SU-DHL-6 (cell line): ENCODE data around the gene PHOX2B.

Source experiments
- H2AFZ ChIP-seq: fragments of 200-600 bp; sonication (generic); 2 replicates; pipeline ENCODE4 v1.6.1; 2014; ENCODE audit warnings: low read depth, mild to moderate bottlenecking, moderate library complexity, mixed read lengths, antibody characterized with exemption, low read length; ENCODE audit not compliant: severe bottlenecking
- H3F3A ChIP-seq: fragments of 200-600 bp; shearing (Covaris generic); 2 replicates; pipeline ENCODE4 v1.6.0; 2016; ENCODE audit warnings: antibody characterized with exemption, mild to moderate bottlenecking; ENCODE audit not compliant: insufficient read depth
- H3K27ac ChIP-seq: fragments of 200-600 bp; sonication (generic); 2 replicates; pipeline ENCODE4 v1.5.1; 2016; ENCODE audit warnings: low read depth, mild to moderate bottlenecking, low read length, moderate library complexity, mixed read lengths
- H3K27me3 ChIP-seq: fragments of 200-600 bp; sonication (generic), shearing (Covaris generic); 2 replicates; pipeline ENCODE4 v1.6.0; 2014; ENCODE audit warnings: mild to moderate bottlenecking, low read length
- H3K36me3 ChIP-seq: fragments of 200-600 bp; sonication (generic); 2 replicates; pipeline ENCODE4 v1.6.1; 2014; ENCODE audit warnings: mild to moderate bottlenecking, low read length, mixed read lengths
- H3K4me2 ChIP-seq: fragments of 300-600, 200-600 bp; shearing (Covaris generic), sonication (generic); 2 replicates; pipeline ENCODE4 v1.6.0; 2014; ENCODE audit warnings: low read length, low read depth, mild to moderate bottlenecking; ENCODE audit not compliant: poor library complexity, severe bottlenecking
- H3K4me3 ChIP-seq: fragments of 200-600 bp; sonication (generic); 2 replicates; pipeline ENCODE4 v1.5.1; 2014; ENCODE audit warnings: antibody characterized with exemption, low read length, mild to moderate bottlenecking, mixed read lengths; ENCODE audit not compliant: insufficient read depth, poor library complexity, severe bottlenecking
- H3K79me2 ChIP-seq: fragments of 200-600 bp; sonication (generic); 2 replicates; pipeline ENCODE4 v1.6.1; 2014; ENCODE audit warnings: mild to moderate bottlenecking, low read length, moderate library complexity; ENCODE audit not compliant: insufficient read depth
- H3K9ac ChIP-seq: fragments of 200-600 bp; sonication (generic); 2 replicates; pipeline ENCODE4 v1.7.0; 2014; ENCODE audit warnings: mild to moderate bottlenecking, low read length
- H3K9me2 ChIP-seq: fragments of 200-600 bp; sonication (generic); replicated peaks from 2 replicates; pipeline ENCODE4 v1.6.1; 2014; ENCODE audit warnings: low read length; ENCODE audit not compliant: insufficient read depth
- H3K9me3 ChIP-seq: fragments of 200-600 bp; sonication (generic); 2 replicates; pipeline ENCODE4 v1.6.1; 2014; ENCODE audit warnings: low read length, mixed read lengths; ENCODE audit not compliant: insufficient read depth
- H4K20me1 ChIP-seq: fragments of 200-600 bp; sonication (generic); 2 replicates; pipeline ENCODE4 v1.6.1; 2014; ENCODE audit warnings: low read depth, mild to moderate bottlenecking, antibody characterized with exemption, low read length, moderate library complexity, mixed read lengths
- CTCF ChIP-seq: fragments of 200-600 bp; sonication (generic); IDR thresholded peaks from one replicate; pipeline ENCODE4 v1.5.1; 2017; ENCODE audit warnings: antibody characterized with exemption, mild to moderate bottlenecking, low read length, moderate library complexity; ENCODE audit not compliant: insufficient read depth, poor library complexity, severe bottlenecking
- EZH2phosphoT487 ChIP-seq: fragments of 200-600 bp; sonication (generic), shearing (Covaris generic); conservative IDR thresholded peaks from 2 replicates; pipeline ENCODE4 v1.6.1; 2018; ENCODE audit warnings: mild to moderate bottlenecking, antibody characterized with exemption, low read length, moderate library complexity, mixed read lengths

Gene PHOX2B

DNA sequence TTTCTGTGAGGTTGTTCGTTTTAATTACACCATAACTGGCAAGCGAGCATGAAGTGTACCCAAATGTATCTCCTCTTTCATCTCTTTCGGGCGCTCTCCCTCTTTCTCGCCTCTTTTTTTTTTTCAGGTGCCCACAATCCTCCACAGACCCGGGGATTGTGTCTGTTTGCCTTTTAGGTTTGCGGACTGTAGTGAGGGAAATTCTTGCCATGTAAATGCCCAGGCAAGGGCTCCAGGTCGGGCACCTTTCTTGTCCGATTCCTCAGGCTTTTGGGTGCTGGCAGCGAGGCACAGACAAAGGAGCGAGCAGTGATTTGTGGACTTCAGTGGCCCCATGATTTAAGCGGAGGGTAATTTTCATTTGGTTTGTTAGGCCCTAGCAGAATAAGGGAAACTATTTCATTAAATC is 1.1 kb upstream of the PHOX2B start:
- H3K36me3 ChIP-seq, result no peaks in the 10 kb centered on the region
- no peaks in the 10 kb centered on the region for H3K27me3 ChIP-seq
- no peaks in the 10 kb centered on the region for H3K79me2 ChIP-seq
- H3K4me2 ChIP-seq, result no peak overlapping the region
- no peak overlapping the region for H2AFZ ChIP-seq
- H4K20me1 ChIP-seq, result no peaks in the 10 kb centered on the region
- TF ChIP-seq EZH2phosphoT487 (no peak), CTCF (no peak)
- no peak overlapping the region for H3K9ac ChIP-seq
- H3F3A ChIP-seq, result no peaks in the 10 kb centered on the region
- H3K27ac ChIP-seq, result no peak overlapping the region
- no peaks in the 10 kb centered on the region for H3K9me3 ChIP-seq
- H3K9me2 ChIP-seq, result no peaks in the 10 kb centered on the region
- H3K4me3 ChIP-seq, result no peak overlapping the region

DNA sequence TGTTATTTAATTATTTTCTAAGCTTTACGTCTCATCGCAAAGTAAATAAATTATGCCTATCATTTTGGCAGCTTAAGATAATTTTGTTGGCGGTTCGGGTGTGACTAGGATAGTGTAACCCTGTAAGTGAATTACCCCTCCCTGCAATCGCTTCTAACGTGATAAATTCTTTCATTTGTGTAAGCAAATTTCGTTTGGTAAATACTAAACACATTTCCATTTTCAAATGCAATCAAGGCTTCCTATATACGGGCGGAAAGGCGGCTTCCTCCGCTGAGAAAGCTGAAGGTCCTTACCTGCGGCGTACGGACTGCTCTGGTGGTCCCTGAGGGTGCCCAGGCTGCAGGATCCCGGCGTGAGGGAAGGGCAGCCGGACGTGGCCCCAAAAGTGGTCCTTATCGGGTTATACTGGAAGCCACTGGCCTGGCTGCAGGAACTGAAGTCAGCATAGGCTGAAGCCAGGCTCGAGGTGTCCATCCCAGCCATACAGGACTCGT is 403 bp downstream of the PHOX2B start:
- H4K20me1 ChIP-seq, result no peaks in the 10 kb centered on the region
- TF ChIP-seq CTCF (no peak), EZH2phosphoT487 (no peak)
- H3K9me2 ChIP-seq, result no peaks in the 10 kb centered on the region
- H3K27me3 ChIP-seq, result no peaks in the 10 kb centered on the region
- H3K27ac ChIP-seq, result no peak overlapping the region
- H3K36me3 ChIP-seq, result no peaks in the 10 kb centered on the region
- no peaks in the 10 kb centered on the region for H3K79me2 ChIP-seq
- H3K9ac ChIP-seq, result no peak overlapping the region
- no peak overlapping the region for H3K4me2 ChIP-seq
- H2AFZ ChIP-seq, result no peak overlapping the region
- H3K4me3 ChIP-seq, result no peak overlapping the region
- H3F3A ChIP-seq, result no peaks in the 10 kb centered on the region
- no peaks in the 10 kb centered on the region for H3K9me3 ChIP-seq

DNA sequence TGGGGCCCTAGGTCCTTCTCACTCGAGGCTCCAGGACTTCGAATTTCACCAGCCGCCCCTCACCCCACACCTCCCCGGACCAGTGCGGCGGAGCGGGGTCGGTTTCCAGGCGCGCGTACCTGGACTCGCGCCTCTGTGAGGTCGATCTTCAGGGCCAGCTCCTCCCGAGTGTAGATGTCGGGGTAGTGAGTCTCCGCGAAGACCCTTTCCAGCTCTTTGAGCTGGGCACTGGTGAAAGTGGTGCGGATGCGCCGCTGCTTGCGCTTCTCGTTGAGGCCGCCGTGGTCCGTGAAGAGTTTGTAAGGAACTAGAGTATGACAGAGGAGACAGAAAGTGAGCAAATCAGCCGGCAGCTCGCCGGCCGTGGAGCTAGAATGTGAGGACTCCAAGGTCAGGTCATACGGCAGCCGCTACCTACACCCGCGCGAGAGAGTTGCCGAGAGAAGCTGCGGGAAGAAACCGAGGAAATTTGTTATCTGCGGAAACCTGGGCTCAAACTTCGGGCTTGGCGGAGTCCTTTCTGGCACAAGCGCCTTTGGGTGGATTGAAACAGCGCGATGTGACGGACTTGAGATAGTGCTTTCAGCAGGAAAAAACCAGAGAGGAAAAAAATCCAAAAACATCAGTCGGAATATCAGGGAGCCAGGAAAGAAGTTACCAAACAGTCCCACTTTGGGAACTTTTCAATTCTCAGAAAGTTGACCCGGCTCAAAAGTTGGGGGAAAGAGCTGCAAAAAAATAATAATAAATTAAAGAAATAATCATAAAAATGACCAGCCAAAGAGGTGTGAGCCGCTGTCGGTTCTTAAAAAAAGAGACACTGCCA is 1.1 kb downstream of the PHOX2B start:
- no peaks in the 10 kb centered on the region for H3K36me3 ChIP-seq
- H3K9me2 ChIP-seq, result no peaks in the 10 kb centered on the region
- no peaks in the 10 kb centered on the region for H3K27me3 ChIP-seq
- H3K4me2 ChIP-seq, result no peak overlapping the region
- no peaks in the 10 kb centered on the region for H3K9me3 ChIP-seq
- no peaks in the 10 kb centered on the region for H3K79me2 ChIP-seq
- TF ChIP-seq CTCF, result no peak
- no peak for TF ChIP-seq EZH2phosphoT487
- no peaks in the 10 kb centered on the region for H3F3A ChIP-seq
- no peak overlapping the region for H2AFZ ChIP-seq
- H3K9ac ChIP-seq, result no peak overlapping the region
- H3K4me3 ChIP-seq, result no peak overlapping the region
- H3K27ac ChIP-seq, result no peak overlapping the region
- no peaks in the 10 kb centered on the region for H4K20me1 ChIP-seq
